NCI-H82 treated with DMSO at 0.1 percent for 48 hours (cell line): ENCODE measurements around the gene CDK13.

Experiments used
- DNase-seq: peaks from one replicate; lab custom pipeline; 2025; ENCODE audit not compliant: unreplicated experiment; lab: John Stamatoyannopoulos, UW

The CDK13 gene

DNA sequence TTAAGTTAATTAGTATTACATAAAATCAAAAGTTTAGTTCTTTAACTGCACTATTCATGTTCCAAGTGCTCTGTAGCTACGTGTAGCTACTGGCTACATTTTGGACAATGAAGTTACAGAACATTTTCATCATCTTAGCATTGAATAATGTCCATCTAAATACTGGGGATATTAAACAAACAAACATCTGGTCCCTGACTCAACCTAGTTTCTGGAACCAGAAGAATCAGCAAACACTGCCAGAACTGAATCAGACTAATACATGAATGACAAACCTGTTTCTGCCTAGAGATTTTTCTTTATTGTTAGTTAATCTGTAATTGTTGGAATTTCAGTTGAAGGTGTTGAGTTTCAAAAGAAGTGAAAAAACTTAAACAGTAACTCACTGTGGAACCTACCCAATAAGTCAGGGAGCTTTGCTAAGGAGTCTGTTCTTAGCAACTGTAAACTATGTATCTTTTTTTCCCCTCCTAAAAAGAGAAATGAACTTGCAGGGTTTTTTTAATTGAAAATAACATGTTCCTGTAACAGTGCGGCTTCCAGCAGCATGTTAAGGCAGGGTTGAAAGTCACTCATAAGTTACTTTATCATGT, 58.3 kb downstream of the CDK13 start:
- DNase-seq = no peak

DNA sequence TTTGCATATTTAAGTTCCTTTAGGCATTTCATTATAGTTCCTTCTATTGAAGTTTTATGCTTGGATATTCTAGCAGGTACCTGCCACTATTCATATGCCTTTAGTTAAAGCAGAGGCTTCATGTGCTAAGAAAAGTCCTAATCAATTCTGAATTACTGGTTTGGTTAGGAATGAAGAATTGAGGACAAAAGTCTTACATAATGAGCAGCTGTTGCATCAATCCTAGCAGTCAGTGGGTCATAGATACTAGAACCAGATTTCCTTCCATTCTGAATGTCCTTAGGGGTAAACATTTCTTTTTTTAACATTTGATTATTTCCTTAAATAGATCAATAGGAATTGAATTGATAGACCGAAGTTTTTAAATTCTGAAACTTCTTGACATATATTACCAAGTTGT, 59.2 kb downstream of the CDK13 start:
- no peak for DNase-seq

- DNase-seq = no peak
These were observed 64.3 kb downstream of the CDK13 start for GRCh38 chr7:40014376-40014775.

- DNase-seq = no peak
These were observed 65.8 kb downstream of the CDK13 start for GRCh38 chr7:40015790-40016296.

- DNase-seq = no peak
These were observed 69.5 kb downstream of the CDK13 start for GRCh38 chr7:40019558-40019957.

GRCh38 chr7:40024048-40024447, 74.0 kb downstream of the CDK13 start:
- DNase-seq = no peak

DNA sequence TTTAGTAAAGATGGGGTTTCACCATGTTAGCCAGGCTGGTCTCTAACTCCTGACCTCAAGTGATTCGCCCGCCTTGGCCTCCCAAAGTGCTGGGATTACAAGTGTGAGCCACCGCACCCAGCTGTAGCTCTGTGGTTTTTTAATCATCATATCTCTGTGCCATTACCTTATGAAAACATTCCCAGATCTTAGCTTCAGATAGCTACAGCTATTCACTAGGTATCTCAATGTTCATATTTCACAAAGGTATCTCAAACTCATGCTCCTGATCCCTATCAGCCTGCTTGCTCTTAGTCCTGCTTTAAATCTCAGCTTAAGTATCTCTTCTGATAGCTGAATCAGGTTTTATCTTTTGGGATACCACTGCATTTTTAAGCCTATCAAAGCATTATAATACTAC, 74.8 kb downstream of the CDK13 start:
- DNase-seq = no peak

GRCh38 chr7:40027545-40027944, 77.5 kb downstream of the CDK13 start:
- no peak for DNase-seq

DNA sequence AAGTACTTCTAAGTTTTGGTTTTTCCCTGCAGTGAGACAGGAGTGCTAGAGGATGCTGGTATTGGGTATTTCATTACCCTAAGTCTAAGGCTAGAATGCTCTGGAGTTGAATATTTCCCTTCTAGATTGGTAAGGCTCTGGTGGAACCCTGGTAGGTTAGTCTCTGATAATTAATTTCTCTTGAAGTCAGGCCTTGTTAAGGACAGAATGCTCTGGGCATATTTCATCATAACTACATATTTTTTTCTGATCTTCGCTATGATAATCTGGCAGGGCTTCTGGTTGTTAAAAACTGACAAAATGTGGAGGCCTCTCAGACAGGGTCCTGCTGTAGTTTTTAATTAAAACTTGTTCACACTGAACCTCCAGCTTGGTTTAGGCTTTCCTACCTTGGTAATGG, 83.8 kb downstream of the CDK13 start:
- DNase-seq = no peak

GRCh38 chr7:40041456-40041855, 91.4 kb downstream of the CDK13 start:
- DNase-seq = no peak

DNA sequence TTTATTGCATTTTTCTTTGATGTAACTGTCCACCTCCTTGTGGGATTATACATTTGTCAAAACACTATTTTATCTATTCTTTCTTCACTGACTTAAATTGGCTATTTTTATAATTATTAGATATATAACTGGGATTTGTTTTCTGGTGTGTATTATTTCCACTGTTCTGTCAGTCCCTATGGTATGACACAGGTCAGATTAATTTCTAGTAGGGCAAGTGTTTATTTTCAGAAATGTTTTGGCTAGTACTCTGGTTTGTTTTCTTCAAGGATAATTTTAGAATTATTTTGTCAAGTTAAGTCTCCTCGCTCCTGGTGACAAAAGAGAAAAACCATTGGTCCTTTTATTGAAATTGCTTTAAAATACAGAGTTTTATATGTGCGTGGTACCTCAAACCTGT, 93.1 kb downstream of the CDK13 start:
- DNase-seq = no peak

GRCh38 chr7:40047661-40048060, 97.6 kb downstream of the CDK13 start:
- DNase-seq = no peak

DNA sequence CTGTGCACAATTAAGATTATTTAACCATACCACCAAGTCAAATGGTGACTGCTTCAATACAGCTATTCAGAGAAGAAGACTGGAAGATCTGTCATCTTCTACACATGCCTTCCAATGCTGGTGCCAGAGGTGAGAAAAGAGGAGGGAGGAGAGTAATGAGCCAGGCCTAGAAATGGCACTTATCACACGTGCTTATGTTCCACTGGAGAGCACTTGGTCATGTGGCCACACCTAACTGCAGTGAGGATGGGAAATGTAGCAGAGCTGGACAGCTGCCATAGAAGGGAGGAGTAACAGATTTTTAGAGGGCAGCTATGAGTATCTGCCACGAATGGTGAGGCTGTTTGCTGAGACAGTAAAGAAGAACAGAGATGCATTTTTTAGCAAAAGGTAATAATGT, 107.2 kb downstream of the CDK13 start:
- no peak for DNase-seq

GRCh38 chr7:40058026-40058425, 108.0 kb downstream of the CDK13 start:
- DNase-seq = no peak

DNA sequence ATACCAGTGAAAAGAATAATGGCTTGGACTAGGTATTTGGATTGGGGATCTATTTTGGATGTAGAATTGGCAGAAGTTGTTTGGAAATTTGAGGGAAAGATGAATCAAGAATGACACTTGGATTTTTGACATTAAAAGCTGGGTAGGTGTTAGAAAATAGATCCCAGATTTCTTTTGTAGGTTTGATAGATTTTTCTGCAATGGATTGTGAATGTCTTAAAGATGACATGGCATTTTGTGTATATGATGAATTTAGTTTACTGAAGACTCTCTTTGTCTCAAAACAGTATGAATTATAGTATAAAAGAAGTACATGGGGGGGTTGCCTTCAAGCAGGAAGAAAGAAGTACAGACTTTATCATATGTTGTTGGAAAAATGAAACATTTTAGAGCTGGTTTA, 108.6 kb downstream of the CDK13 start:
- no peak for DNase-seq

- no peak for DNase-seq
These were observed 109.0 kb downstream of the CDK13 start for GRCh38 chr7:40059057-40059456.

- DNase-seq = no peak
These were observed 122.2 kb downstream of the CDK13 start for GRCh38 chr7:40072268-40072667.

GRCh38 chr7:40073239-40073638, 123.2 kb downstream of the CDK13 start:
- no peak for DNase-seq

GRCh38 chr7:40077849-40078248, 127.8 kb downstream of the CDK13 start:
- no peak for DNase-seq

- DNase-seq = no peak
These were observed 142.1 kb downstream of the CDK13 start for GRCh38 chr7:40092182-40092581.

DNA sequence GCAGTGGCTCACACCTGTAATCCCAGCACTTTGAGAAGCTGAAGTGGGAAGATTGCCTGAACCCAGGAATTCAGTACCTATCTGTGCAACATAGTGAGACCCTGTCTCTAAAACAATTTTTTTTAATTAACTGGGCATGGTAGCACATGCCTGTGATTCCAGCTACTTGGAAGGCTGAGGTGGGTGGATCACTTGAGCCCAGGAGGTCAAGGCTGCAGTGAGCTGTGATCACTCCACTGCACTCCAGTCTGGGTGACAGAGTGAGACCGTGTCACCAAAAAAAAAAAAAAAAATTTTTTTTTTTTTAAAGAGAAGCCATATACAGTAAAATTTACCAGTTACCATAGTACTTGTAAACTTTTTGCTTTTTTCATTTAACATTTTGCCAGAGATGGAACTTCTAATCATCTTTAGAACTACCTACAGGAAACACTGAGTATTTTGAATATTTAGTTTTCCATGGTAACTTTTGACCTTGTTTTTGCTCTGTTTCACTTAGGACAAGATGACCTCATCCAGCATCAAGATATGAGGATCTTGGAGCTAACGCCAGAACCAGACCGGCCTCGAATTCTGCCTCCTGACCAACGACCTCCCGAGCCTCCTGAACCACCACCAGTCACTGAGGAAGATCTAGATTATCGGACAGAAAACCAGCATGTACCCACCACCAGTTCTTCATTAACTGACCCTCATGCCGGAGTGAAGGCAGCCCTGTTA, 143.7 kb downstream of the CDK13 start:
- DNase-seq = no peak

GRCh38 chr7:40095230-40095629, 145.2 kb downstream of the CDK13 start:
- no peak for DNase-seq
